Stimulated activated naive B cell treated with anti-CD40 and anti-IgM and Interleukin-4, amounts not matched to agents 10 μg/mL and 1 μg/mL and 100 μg/mL, for 72 hours (primary cell): ENCODE measurements around the gene PPP1R8.
"Not testable (repeated sequence)": the region's sequence is repeated elsewhere in the genome, so short reads cannot be mapped to it uniquely, and the experiment has no call there.

Source experiments
- ATAC-seq, 2 donors: fragments of 150-1000 bp; cut with Tn5 transposase; replicated peaks; 2 replicates each; pipeline ENCODE4 v1.10.0; 2021; ENCODE audit warnings: moderate library complexity in 1 of 2
- DNase-seq: peaks from one replicate; pipeline ENCODE4 v3.0.0; 2021
- H3K27ac Mint-ChIP-seq: one replicate; pipeline ENCODE4 v1.8.0; 2022; ENCODE audit warnings: mild to moderate bottlenecking, mixed read lengths
- H3K27me3 Mint-ChIP-seq, 2 donors: one replicate each; pipeline ENCODE4 v1.8.0; 2022; ENCODE audit warnings: mixed read lengths in 2 of 2
- H3K36me3 Mint-ChIP-seq, 2 donors: one replicate each; pipeline ENCODE4 v1.8.0; 2022; ENCODE audit warnings: mixed read lengths in 2 of 2, mild to moderate bottlenecking in 1 of 2
- H3K4me1 Mint-ChIP-seq, 2 donors: one replicate each; pipeline ENCODE4 v1.8.0; 2022; ENCODE audit warnings: mixed read lengths in 2 of 2, mild to moderate bottlenecking in 1 of 2
- H3K4me3 Mint-ChIP-seq, 2 donors: one replicate each; pipeline ENCODE4 v1.8.0; 2022; ENCODE audit warnings: mild to moderate bottlenecking in 2 of 2, mixed read lengths in 2 of 2, moderate library complexity in 1 of 2
- H3K9me3 Mint-ChIP-seq, 2 donors: one replicate each; pipeline ENCODE4 v1.8.0; 2022; ENCODE audit warnings: mixed read lengths in 2 of 2, mild to moderate bottlenecking in 1 of 2

Gene PPP1R8

DNA sequence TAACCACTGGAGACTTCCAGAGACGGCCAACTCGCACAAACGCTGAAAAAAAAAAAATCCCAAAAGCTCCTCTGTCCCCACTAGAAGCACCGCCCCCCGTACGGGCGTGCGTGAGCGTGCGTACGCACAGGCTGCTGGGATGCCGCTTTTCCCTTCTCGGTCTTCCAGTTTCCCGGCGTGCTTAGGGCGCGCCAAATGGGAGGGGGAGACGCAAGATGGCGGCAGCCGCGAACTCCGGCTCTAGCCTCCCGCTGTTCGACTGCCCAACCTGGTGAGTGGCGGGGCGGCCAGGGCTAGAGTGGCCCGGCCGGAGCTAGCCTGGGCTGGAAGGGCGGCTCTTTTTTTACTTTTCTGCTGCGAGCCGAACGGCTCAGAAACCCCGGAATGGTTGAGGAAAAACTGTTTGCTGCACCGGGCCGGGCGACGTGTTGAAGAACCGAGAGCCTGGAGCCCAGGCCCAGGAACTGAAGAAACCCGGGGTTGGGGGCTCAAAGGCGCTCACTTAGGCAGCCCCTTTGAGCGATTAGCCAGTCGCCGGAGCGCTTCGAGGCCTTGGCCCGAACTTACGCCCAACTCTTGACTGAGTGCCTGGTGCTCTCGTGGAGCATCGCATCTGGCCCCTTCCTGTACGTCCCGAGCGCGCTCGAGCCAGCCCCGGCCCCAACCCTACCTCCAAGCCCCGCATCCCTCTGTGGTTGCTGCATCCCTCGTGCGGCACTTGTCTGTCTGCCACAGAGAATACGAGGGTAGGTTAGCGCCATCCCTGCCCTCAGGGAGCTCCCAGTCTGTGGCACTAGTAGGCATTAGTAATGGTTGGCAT, at the start of gene PPP1R8:
TSS of gene PPP1R8 (plus strand) at position 162 of the 820 bp plus-strand sequence. CDS start at position 216, 54 bp downstream.
- Mint-ChIP-seq H3K27me3 (no peaks in the 10 kb centered on the region), H3K36me3 (peaks cover 10 to 12% of the 10 kb centered on the region in 2 donors), H3K4me1 (peaks cover 15 to 22% of the 10 kb centered on the region in 2 donors), H3K27ac (peak within 1 kb of the TSS; percentile 97), H3K9me3 (no peaks in the 10 kb centered on the region), H3K4me3 (peak within 1 kb of the TSS; percentile 88 to 92)
- ATAC-seq (peak; percentile 96 to 98), DNase-seq (peak; percentile 89)

DNA sequence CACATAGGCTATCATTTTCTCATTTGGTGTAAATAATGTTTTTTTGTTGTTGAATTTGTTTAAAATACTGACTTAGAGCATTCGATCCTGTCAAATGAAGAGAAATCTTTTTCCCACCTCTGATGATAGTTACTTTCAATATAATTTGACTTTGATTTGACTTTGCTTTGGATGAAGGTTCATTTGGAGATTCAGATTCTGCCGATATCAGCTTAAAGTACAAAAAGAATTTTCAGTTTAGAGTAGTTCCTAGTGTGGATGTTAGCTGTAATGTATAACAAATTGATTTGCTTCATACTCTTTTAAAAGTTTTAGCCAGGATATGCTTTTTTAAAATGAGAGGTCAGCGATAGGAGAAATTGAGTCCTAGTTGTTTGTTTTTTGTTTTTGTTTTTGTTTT, 47.6 kb upstream of the PPP1R8 start:
- DNase-seq = no peak
- no peak for ATAC-seq
- Mint-ChIP-seq H3K27me3 (no peaks in the 10 kb centered on the region), H3K36me3 (peaks cover 13% of the 10 kb centered on the region in 2 donors), H3K4me1 (peaks cover 9 to 22% of the 10 kb centered on the region in 2 donors), H3K9me3 (no peaks in the 10 kb centered on the region), H3K27ac (peak overlapping the region; percentile 14), H3K4me3 (no peak overlapping the region)

DNA sequence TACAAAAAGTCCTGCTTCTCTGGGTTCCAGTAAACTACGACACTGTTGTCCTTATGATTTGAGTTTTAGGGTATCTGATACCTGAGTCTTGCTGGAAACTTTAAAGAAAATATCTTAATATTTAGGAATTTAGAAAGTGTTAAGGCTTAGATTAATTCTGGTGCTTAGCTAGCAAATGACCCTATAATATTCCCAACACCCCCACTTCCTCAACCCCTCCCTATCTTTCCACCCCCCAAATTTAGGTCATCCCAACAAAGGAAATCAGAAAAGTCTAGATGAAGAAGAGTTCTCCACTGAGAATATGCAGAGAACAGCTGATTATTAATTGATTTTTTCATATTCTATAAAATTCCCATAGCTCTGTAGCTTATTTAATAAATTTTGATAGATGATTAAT, 45.9 kb upstream of the PPP1R8 start:
- H3K4me1 Mint-ChIP-seq = peaks cover 9 to 15% of the 10 kb centered on the region in 2 donors
- H3K27me3 Mint-ChIP-seq = no peaks in the 10 kb centered on the region
- peaks cover 14 to 19% of the 10 kb centered on the region in 2 donors for H3K36me3 Mint-ChIP-seq
- no peaks in the 10 kb centered on the region for H3K9me3 Mint-ChIP-seq
- ATAC-seq (no peak), DNase-seq (no peak)
- H3K27ac Mint-ChIP-seq = no peak overlapping the region
- H3K4me3 Mint-ChIP-seq = no peak overlapping the region

DNA sequence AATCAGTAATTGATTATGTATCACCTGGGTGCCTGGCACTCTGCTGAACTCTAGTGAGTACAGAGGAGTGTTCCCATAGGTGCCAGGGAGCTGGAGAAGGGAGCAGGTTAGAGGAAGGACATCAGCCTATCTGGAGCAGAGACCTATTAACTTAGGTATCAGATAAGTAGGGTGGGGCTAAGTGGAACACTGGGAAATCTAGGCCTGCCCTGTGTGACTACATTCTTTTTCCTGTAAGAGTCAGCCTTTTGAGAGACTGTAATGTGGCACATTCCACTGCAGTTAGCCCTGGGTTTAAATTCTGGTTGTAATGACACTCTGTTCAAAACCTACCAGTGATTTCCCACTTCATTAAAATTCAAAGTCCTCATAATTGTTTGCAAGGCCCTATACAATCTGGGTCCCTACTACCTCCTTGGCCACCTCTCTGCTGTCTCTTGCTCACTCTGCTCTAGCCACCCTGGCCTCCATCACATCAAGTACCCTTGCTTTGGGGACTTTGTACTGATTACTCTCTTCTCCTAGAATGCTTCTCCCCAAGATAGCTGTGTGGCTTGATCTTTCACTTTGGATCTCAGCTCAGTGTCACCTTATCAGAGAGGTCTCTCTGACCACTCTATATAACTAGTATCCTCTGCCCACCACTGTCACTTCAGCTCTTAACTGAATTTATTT, 44.7 kb upstream of the PPP1R8 start:
- no peaks in the 10 kb centered on the region for H3K27me3 Mint-ChIP-seq
- H3K4me3 Mint-ChIP-seq = no peak overlapping the region
- H3K27ac Mint-ChIP-seq = no peak overlapping the region
- H3K4me1 Mint-ChIP-seq = peaks cover 8 to 11% of the 10 kb centered on the region in 2 donors
- ATAC-seq (no peak), DNase-seq (no peak)
- H3K9me3 Mint-ChIP-seq = no peaks in the 10 kb centered on the region
- peaks cover 19 to 23% of the 10 kb centered on the region in 2 donors for H3K36me3 Mint-ChIP-seq

DNA sequence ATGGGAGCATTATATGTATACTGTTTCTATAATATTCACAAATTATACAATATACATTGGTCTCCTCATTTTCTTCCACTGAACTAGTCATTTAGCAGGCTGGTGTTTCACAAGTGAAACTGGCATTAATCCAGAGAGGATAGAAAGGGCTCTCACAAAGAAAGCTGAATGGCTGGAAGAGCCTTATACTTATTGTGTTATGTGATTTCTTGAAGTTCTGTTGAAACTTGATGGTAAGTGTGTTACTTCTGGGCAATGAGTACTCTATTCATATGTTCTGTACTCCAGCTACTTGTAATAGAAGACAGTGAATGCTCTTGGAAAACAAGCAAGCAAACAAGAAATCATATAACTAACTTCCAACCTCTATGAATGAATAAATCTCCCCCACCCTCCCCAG, 42.7 kb upstream of the PPP1R8 start:
- Mint-ChIP-seq H3K4me3 (no peak overlapping the region), H3K9me3 (no peaks in the 10 kb centered on the region), H3K36me3 (peaks cover 19 to 29% of the 10 kb centered on the region in 2 donors), H3K27me3 (no peaks in the 10 kb centered on the region), H3K27ac (peak overlapping the region; percentile 16), H3K4me1 (peaks cover 5 to 8% of the 10 kb centered on the region in 2 donors)
- DNase-seq (no peak), ATAC-seq (no peak)

DNA sequence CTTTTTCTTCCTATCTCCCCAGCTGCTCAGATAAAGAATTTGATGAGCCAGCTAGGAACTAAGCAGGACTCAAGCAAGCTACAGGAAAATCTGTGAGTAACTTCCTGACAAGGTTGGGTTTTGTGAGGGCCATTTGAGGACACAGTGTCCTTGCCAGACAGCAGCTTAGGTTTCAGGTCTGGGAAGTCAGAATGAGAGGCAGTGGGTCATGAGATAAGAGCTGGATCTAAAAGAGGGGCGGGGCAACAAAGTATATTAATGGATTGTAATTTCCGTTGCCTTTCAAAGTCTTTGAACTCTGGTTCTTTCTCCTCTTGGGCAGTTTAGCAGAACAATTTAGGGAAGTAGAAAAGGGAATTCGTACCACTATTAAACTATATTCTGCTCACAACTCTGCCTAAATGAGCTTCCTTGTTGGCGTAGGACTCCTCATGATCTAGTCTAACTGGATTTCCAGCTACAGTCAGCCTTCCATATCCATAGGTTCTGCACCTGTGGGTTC, 41.0 kb upstream of the PPP1R8 start:
- Mint-ChIP-seq H3K36me3 (peaks cover 22 to 39% of the 10 kb centered on the region in 2 donors), H3K27me3 (no peaks in the 10 kb centered on the region), H3K4me1 (peaks cover 5 to 8% of the 10 kb centered on the region in 2 donors), H3K4me3 (no peak overlapping the region), H3K9me3 (no peaks in the 10 kb centered on the region), H3K27ac (peak overlapping the region; percentile 3)
- DNase-seq = no peak
- no peak for ATAC-seq

DNA sequence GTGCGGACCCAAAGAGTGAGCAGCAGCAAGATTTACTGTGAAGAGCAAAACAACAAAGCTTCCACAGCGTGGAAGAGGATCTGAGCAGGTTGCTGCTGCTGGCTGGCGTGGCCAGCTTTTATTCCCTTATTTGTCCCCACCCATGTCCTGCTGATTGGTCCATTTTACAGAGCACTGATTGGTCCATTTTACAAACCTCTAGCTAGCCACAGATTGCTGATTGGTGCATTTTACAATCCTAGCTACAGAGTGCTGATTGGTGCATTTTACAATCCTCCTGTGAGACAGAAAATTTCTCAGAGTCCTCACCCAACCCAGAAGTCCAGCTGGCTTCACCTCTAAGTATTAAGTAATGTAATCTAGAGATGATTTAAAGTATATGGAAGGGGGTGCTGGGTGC, 40.3 kb upstream of the PPP1R8 start:
- not testable (repeated sequence) for H3K9me3 Mint-ChIP-seq, DNase-seq, H3K4me3 Mint-ChIP-seq, H3K27me3 Mint-ChIP-seq, H3K4me1 Mint-ChIP-seq, H3K27ac Mint-ChIP-seq, ATAC-seq
- peaks cover 26 to 43% of the 10 kb centered on the region in 2 donors for H3K36me3 Mint-ChIP-seq

DNA sequence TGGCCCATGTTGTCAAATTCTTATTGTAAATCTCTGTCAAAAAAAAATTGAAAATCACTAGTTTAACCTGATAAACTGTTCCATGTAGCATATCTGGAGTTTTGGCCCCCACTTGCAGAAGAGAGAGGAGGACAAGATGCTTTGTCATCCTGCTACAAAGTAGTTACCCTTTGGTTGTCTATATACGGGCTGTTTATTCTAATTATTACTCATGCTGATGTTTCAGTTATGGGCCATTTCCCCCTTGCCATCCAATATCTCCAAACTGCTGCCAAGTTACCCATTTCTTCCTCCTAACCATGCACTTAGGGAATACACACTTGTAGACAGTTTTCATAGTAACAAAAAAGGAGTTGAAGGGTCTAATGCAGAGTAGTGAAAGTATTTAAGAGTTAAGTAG, 35.0 kb upstream of the PPP1R8 start:
- Mint-ChIP-seq H3K27ac (peak overlapping the region; percentile 1), H3K27me3 (no peaks in the 10 kb centered on the region), H3K4me1 (peaks cover 2 to 5% of the 10 kb centered on the region in 2 donors), H3K9me3 (no peaks in the 10 kb centered on the region), H3K36me3 (peaks cover 42 to 49% of the 10 kb centered on the region in 2 donors), H3K4me3 (no peak overlapping the region)
- DNase-seq = no peak
- ATAC-seq = no peak

DNA sequence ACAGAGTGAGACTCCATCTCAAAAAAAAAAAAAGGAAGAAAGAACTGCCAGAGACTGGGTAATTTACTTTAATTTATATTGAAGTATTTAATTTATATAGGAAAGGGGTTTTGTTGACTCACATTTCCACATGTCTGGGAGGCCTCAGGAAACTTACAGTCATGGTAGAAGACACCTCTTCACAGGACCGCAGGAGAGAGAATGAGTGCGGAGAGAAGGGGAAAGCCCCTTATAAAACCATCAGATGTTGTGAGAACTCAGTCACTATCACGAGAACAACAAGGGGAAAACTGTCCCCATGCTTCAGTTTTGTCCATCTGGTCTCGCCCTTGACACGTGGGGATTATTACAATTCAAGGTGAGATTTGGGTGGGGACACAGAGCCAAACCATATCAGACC, 25.8 kb upstream of the PPP1R8 start:
- H3K27me3 Mint-ChIP-seq = no peaks in the 10 kb centered on the region
- H3K9me3 Mint-ChIP-seq = no peaks in the 10 kb centered on the region
- no peak overlapping the region for H3K4me3 Mint-ChIP-seq
- peaks cover 0 to 2% of the 10 kb centered on the region in 2 donors for H3K4me1 Mint-ChIP-seq
- no peak overlapping the region for H3K27ac Mint-ChIP-seq
- ATAC-seq = no peak
- no peak for DNase-seq
- peaks cover 33 to 37% of the 10 kb centered on the region in 2 donors for H3K36me3 Mint-ChIP-seq

DNA sequence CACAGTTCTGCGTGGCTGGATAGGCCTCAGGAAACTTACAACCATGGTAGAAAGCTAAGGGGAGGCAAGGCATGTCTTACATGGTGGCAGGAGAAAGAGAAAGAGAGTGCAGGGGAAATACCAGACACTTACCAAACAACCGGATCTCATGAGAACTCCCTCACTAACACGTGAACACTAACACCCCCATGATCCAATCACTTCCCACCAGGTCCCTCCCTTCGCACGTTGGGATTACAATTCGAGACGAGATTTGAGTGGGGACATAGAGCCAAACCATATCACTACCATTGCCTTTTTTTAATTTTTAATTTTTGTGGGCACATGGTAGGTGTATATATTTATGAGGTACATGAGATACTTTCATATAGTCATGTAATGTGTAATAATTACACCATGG, 23.8 kb upstream of the PPP1R8 start:
- Mint-ChIP-seq H3K27me3 (no peaks in the 10 kb centered on the region), H3K27ac (no peak overlapping the region), H3K4me3 (no peak overlapping the region)

DNA sequence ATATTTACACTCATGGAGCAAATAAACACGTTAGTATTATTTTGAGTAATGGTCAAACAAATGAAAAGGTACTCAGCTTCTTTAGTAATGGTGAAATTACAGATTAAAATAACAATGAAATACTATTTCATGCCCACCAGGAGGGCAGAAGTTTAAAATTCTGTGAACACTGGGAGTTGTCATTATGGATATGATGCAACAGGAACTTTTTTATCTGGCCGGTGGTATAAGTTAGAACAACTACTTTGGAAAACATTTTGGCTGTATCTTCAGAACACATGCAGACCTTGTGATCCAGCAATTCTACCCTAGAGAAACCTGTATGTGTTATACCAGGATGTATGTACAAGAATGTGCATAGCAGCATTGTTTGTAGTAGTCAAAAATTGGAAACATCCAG, 23.2 kb upstream of the PPP1R8 start:
- ATAC-seq = no peak
- DNase-seq = no peak
- Mint-ChIP-seq H3K4me1 (peaks cover 0 to 2% of the 10 kb centered on the region in 2 donors), H3K4me3 (no peak overlapping the region), H3K27me3 (no peaks in the 10 kb centered on the region), H3K27ac (no peak overlapping the region), H3K9me3 (no peaks in the 10 kb centered on the region), H3K36me3 (peaks cover 29 to 39% of the 10 kb centered on the region in 2 donors)

More for the DNA sequence above, 23.8 kb upstream of the PPP1R8 start:
- DNase-seq (no peak), ATAC-seq (no peak)
- H3K9me3 Mint-ChIP-seq = no peaks in the 10 kb centered on the region
- peaks cover 28 to 38% of the 10 kb centered on the region in 2 donors for H3K36me3 Mint-ChIP-seq
- H3K4me1 Mint-ChIP-seq = peaks cover 0 to 2% of the 10 kb centered on the region in 2 donors

DNA sequence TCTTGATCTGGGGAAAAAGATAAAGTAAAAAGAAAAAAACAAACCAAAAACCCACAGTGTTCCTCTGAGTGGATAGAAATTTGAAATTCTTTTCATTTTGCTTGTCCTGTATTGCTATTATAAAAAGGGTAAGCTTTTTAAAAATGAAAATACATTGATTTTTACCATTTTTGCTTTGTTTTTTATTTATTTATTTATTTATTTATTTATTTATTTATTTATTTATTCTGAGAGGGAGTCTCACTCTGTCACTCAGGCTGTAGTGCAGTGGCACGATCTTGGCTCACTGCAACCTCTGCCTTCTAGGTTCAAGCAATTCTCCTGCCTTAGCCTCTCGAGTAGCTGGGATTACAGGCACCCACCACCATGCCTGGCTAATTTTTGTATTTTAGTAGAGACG, 22.5 kb upstream of the PPP1R8 start:
- H3K4me1 Mint-ChIP-seq, ATAC-seq, H3K4me3 Mint-ChIP-seq, H3K27me3 Mint-ChIP-seq, H3K9me3 Mint-ChIP-seq, DNase-seq, H3K27ac Mint-ChIP-seq: not testable (repeated sequence)
- peaks cover 28 to 38% of the 10 kb centered on the region in 2 donors for H3K36me3 Mint-ChIP-seq

DNA sequence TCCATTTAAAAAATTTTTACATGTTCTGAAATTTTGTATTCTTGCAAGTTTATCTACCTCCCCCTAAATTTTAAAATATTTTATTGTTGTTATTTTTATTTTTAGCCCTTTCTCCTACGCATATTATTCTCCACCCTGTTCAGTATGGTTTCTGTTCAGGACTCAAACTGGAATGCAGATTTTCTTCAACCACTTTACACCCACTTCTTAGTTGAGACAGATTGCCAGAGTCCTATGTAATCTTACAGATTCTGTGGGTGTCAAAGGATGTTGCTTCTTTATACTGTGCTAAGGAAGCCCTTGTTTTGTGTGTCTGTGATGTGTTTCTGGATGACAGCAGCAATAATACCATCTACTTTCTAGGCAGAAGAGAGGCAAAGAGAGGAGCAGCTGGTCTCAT, 20.7 kb upstream of the PPP1R8 start:
- Mint-ChIP-seq H3K9me3 (no peaks in the 10 kb centered on the region), H3K27ac (no peak overlapping the region), H3K4me1 (peaks cover 0 to under 1% of the 10 kb centered on the region in 2 donors), H3K4me3 (no peak overlapping the region), H3K36me3 (peaks cover 19 to 23% of the 10 kb centered on the region in 2 donors), H3K27me3 (no peaks in the 10 kb centered on the region)
- DNase-seq (no peak), ATAC-seq (no peak)

DNA sequence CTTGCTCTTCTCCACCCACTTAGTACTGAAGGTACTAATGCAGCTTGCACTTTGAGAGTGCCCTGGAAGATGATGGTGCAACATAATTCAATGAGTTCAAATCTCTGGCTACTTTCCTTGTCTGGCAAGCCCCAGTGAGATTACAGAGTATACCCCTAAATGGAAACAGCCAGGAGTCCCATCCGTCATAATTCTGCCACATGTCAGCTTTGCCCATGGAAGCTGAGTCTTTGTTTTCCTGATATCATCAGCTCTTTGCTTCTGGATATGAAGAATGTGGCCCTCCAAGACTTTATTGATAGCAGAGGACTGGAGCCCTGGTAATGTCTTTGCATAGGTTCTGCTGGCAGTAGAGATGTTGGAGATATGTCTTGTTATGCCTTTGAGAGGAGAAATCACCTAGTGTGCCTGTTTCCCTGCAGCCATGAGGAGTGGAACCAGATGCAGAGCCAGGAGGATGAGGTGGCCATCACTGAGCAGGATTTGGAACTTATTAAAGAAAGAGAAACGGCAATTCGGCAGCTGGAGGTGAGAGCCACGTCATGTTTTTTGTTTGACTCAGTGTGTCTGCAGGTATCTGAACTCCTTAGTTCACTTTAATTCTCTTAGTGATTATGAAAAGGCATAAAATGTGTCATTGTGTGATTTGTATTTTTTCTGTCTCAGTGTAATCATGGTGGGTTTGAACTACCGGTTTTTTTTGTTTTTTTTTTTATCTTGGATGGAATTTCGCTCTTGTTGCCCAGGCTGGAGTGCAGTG, 18.7 kb upstream of the PPP1R8 start:
- H3K27ac Mint-ChIP-seq = no peak overlapping the region
- no peaks in the 10 kb centered on the region for H3K9me3 Mint-ChIP-seq
- no peaks in the 10 kb centered on the region for H3K27me3 Mint-ChIP-seq
- H3K4me1 Mint-ChIP-seq = no peaks in the 10 kb centered on the region
- H3K4me3 Mint-ChIP-seq = no peak overlapping the region
- DNase-seq (no peak), ATAC-seq (no peak)
- peaks cover 17 to 34% of the 10 kb centered on the region in 2 donors for H3K36me3 Mint-ChIP-seq
